MM.1S (cell line): ENCODE data around the gene GRIK5.
A peak's percentile ranks its signal among the peaks of the same experiment; 100 is the strongest.

Experiments used
- DNase-seq: peaks from one replicate; pipeline ENCODE4 v3.0.0-alpha.2; 2015
- H2AFZ ChIP-seq: fragments of 300-600 bp; sonication (generic); 2 replicates; pipeline ENCODE4 v1.6.0; 2016; ENCODE audit warnings: antibody characterized with exemption, low read length
- H3F3A ChIP-seq: fragments of 300-600 bp; sonication (generic); 2 replicates; pipeline ENCODE4 v1.6.1; 2016; ENCODE audit warnings: mild to moderate bottlenecking, antibody characterized with exemption, low read length, moderate library complexity, mixed read lengths; ENCODE audit not compliant: insufficient read depth
- H3K27ac ChIP-seq: fragments of 300-600 bp; sonication (generic); 2 replicates; pipeline ENCODE4 v1.5.1; 2016; ENCODE audit warnings: mild to moderate bottlenecking, low read length
- H3K27me3 ChIP-seq: fragments of 300-600 bp; sonication (generic); replicated peaks from 2 replicates; pipeline ENCODE4 v1.6.0; 2016; ENCODE audit warnings: low read length; ENCODE audit not compliant: insufficient read depth
- H3K36me3 ChIP-seq: fragments of 300-600 bp; sonication (generic); replicated peaks from 2 replicates; pipeline ENCODE4 v1.6.1; 2016; ENCODE audit warnings: mild to moderate bottlenecking, low read length, mixed read lengths; ENCODE audit not compliant: insufficient read depth
- H3K4me1 ChIP-seq: fragments of 300-600 bp; sonication (generic); 2 replicates; pipeline ENCODE4 v1.6.1; 2016; ENCODE audit warnings: low read length, mixed read lengths
- H3K4me2 ChIP-seq: fragments of 300-600 bp; sonication (generic); 2 replicates; pipeline ENCODE4 v1.6.0; 2016; ENCODE audit warnings: low read depth, low read length
- H3K4me3 ChIP-seq: fragments of 300-600 bp; sonication (generic); 2 replicates; pipeline ENCODE4 v1.5.1; 2016; ENCODE audit warnings: low read length, mixed read lengths
- H3K79me2 ChIP-seq: fragments of 300-600 bp; sonication (generic); 2 replicates; pipeline ENCODE4 v1.6.1; 2016; ENCODE audit warnings: mixed run types, low read length, mixed read lengths
- H3K9ac ChIP-seq: fragments of 300-600 bp; sonication (generic); 2 replicates; pipeline ENCODE4 v1.6.1; 2016; ENCODE audit warnings: low read length, mixed read lengths
- H3K9me2 ChIP-seq: fragments of 300-600 bp; sonication (generic); replicated peaks from 2 replicates; pipeline ENCODE4 v1.6.1; 2016; ENCODE audit warnings: mild to moderate bottlenecking, low read length, mixed read lengths; ENCODE audit not compliant: insufficient read depth
- H3K9me3 ChIP-seq: fragments of 300-600 bp; sonication (generic); replicated peaks from 2 replicates; pipeline ENCODE4 v1.6.1; 2016; ENCODE audit warnings: mild to moderate bottlenecking, low read length, mixed read lengths; ENCODE audit not compliant: insufficient read depth
- H4K20me1 ChIP-seq: fragments of 300-600 bp; sonication (generic); 2 replicates; pipeline ENCODE4 v1.6.1; 2016; ENCODE audit warnings: mild to moderate bottlenecking, low read length, moderate library complexity, mixed read lengths; ENCODE audit not compliant: insufficient read depth
- EZH2 ChIP-seq: fragments of 300-600 bp; sonication (generic); optimal IDR thresholded peaks from 2 replicates; pipeline ENCODE3; 2017; ENCODE audit warnings: low read depth, mild to moderate bottlenecking, antibody characterized with exemption, low read length, mixed read lengths
- EZH2phosphoT487 ChIP-seq: fragments of 300-600 bp; sonication (generic); IDR thresholded peaks from 2 replicates; pipeline ENCODE4 v1.6.1; 2018; ENCODE audit warnings: antibody characterized with exemption, low read length
- TF ChIP-seq, protein P1 (sequence below): fragments of 300-600 bp; sonication (generic); IDR thresholded peaks from 2 replicates; pipeline ENCODE4 v1.5.1; 2016; ENCODE audit warnings: antibody characterized with exemption, low read length, mixed read lengths

Gene GRIK5

GRCh38 chr19:42086188-42086736 lies 16.3 kb upstream of the GRIK5 start:
- TF ChIP-seq EZH2phosphoT487 (no peak), EZH2 (no peak)
- TF ChIP-seq, protein P1, sequence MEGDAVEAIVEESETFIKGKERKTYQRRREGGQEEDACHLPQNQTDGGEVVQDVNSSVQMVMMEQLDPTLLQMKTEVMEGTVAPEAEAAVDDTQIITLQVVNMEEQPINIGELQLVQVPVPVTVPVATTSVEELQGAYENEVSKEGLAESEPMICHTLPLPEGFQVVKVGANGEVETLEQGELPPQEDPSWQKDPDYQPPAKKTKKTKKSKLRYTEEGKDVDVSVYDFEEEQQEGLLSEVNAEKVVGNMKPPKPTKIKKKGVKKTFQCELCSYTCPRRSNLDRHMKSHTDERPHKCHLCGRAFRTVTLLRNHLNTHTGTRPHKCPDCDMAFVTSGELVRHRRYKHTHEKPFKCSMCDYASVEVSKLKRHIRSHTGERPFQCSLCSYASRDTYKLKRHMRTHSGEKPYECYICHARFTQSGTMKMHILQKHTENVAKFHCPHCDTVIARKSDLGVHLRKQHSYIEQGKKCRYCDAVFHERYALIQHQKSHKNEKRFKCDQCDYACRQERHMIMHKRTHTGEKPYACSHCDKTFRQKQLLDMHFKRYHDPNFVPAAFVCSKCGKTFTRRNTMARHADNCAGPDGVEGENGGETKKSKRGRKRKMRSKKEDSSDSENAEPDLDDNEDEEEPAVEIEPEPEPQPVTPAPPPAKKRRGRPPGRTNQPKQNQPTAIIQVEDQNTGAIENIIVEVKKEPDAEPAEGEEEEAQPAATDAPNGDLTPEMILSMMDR: no peak
- no peak overlapping the region for H3K27ac ChIP-seq
- no peaks in the 10 kb centered on the region for H3K9me2 ChIP-seq

DNA sequence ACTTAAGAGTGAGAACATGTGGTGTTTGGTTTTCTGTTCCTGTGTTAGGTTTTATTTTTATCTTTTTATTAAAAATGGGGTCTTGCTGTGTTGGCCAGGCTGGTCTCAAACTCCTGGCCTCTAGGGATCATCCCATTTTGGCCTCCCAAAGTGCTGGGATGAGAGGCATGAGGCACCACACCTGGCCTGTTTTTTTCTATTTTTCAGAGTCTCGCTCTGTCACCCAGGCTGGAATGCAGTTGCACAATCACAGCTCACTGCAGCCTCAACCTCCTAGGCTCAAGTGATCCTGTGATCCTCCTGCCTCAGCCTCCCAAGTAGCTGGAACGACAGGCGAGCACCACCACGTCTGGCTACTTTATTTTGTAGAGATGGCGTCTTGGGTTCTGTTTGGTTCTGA lies 13.5 kb upstream of the GRIK5 start:
- no peak for DNase-seq
- H2AFZ ChIP-seq: no peak overlapping the region
- H3K36me3 ChIP-seq: peaks cover 23% of the 10 kb centered on the region
- H4K20me1 ChIP-seq: peaks cover 1% of the 10 kb centered on the region
- TF ChIP-seq EZH2phosphoT487: no peak
- TF ChIP-seq, protein P1: no peak
- H3K27me3 ChIP-seq: no peaks in the 10 kb centered on the region
- no peak overlapping the region for H3K4me2 ChIP-seq
- H3K79me2 ChIP-seq: peaks cover 37% of the 10 kb centered on the region
- no peaks in the 10 kb centered on the region for H3K9me3 ChIP-seq
- H3K4me1 ChIP-seq: peaks cover under 1% of the 10 kb centered on the region; the same call in 1 of the 2 replicates
- H3K4me3 ChIP-seq: no peak overlapping the region
- H3F3A ChIP-seq: peaks cover 6% of the 10 kb centered on the region; the same call in 1 of the 2 replicates
- H3K27ac ChIP-seq: no peak overlapping the region
- no peak overlapping the region for H3K9ac ChIP-seq
- no peaks in the 10 kb centered on the region for H3K9me2 ChIP-seq

More at GRCh38 chr19:42086188-42086736, 16.3 kb upstream of the GRIK5 start:
- peaks cover 10% of the 10 kb centered on the region for H3K79me2 ChIP-seq
- H3K9me3 ChIP-seq: no peaks in the 10 kb centered on the region
- no peak overlapping the region for H3K9ac ChIP-seq
- H4K20me1 ChIP-seq: no peaks in the 10 kb centered on the region
- no peaks in the 10 kb centered on the region for H3K27me3 ChIP-seq
- DNase-seq: no peak
- peaks cover 2% of the 10 kb centered on the region; the same call in 1 of the 2 replicates for H3K36me3 ChIP-seq
- no peak overlapping the region for H3K4me2 ChIP-seq
- H3F3A ChIP-seq: peaks cover 20% of the 10 kb centered on the region
- peaks cover 24% of the 10 kb centered on the region for H3K4me1 ChIP-seq
- H3K4me3 ChIP-seq: no peak overlapping the region
- no peak overlapping the region for H2AFZ ChIP-seq

DNA sequence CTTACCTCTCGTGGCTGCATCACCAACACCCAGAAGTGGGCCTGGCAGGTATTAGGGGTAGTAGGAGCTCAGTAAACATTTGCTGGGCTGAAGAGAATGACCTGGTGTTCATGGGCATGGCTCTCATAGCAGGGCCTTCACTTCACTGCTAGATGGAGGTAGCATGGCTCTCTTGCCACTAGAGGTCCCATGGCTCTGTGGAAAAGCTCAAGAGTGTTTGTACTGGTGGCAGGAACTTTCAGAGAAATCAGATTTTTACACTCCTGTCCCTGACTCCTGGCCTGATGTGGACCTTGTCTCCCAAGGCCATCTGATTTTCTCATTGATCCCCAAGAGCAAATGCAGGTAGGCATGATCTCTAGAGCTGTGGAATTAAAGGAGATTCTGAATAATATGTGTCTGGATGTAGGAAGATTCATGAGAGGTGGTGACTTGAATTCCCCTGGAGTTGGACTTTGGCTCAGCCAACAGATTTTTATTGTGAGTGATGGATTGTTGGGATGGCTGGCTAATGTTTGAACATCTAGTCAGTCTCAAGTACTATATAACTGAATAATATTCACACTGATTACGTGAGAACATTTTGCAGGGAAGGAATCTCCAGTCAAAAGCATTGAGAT lies 11.7 kb upstream of the GRIK5 start:
- Histone ChIP-seq H3K27me3 (no peaks in the 10 kb centered on the region), H3K79me2 (peaks cover 55% of the 10 kb centered on the region), H3K4me1 (no peaks in the 10 kb centered on the region), H4K20me1 (peaks cover 4% of the 10 kb centered on the region), H3F3A (peaks cover 6% of the 10 kb centered on the region; the same call in 1 of the 2 replicates), H3K4me2 (no peak overlapping the region), H3K9me3 (no peaks in the 10 kb centered on the region), H3K36me3 (peaks cover 24% of the 10 kb centered on the region), H2AFZ (no peak overlapping the region), H3K4me3 (no peak overlapping the region), H3K9ac (no peak overlapping the region), H3K27ac (no peak overlapping the region), H3K9me2 (no peaks in the 10 kb centered on the region)
- no peak for TF ChIP-seq EZH2
- TF ChIP-seq EZH2phosphoT487: no peak
- TF ChIP-seq, protein P1: peak; percentile 58
- peak; percentile 48 for DNase-seq
